Ovary (tissue), 9 donors: ENCODE data around the gene PHF14. TPM values are rescaled to one million over a fixed set of nuclear protein-coding genes. Genes with fewer than 3 reads are reported as not detected.

ENCODE experiments used
- DNase-seq, 5 donors: peaks; one replicate each; pipeline ENCODE4 v3.0.0-alpha.2; 2019 to 2020
- H3K27ac ChIP-seq, 2 donors: fragments of 200-600 bp; one replicate each; pipeline versions ENCODE4 v1.5.1 to v1.8.0; 2019 to 2022
- H3K27me3 ChIP-seq: fragments of 200-600 bp; one replicate; pipeline ENCODE4 v1.8.0; 2022
- H3K36me3 ChIP-seq: fragments of 200-600 bp; sonication (generic); one replicate; pipeline ENCODE4 v1.5.1; 2019
- H3K4me1 ChIP-seq: one replicate; pipeline ENCODE4 v1.8.1; 2013; ENCODE audit warnings: mild to moderate bottlenecking, moderate library complexity; ENCODE audit not compliant: insufficient read depth
- H3K4me3 ChIP-seq: fragments of 200-600 bp; sonication (generic); one replicate; pipeline ENCODE4 v1.5.1; 2017
- H3K9me3 ChIP-seq, 2 donors: fragments of 200-600 bp in 1 of 2; sonication (generic) in 1 of 2; one replicate each; pipeline versions ENCODE4 v1.5.1 to v1.8.1; 2013 to 2019; ENCODE audit warnings: mild to moderate bottlenecking in 1 of 2, moderate library complexity in 1 of 2
- EP300 ChIP-seq: sonication (generic); formaldehyde crosslinking; IDR thresholded peaks from one replicate; pipeline ENCODE4 v1.6.1; 2017; ENCODE audit warnings: antibody characterized with exemption
- POLR2A ChIP-seq: fragments of 450-650 bp; IDR thresholded peaks from one replicate; pipeline ENCODE4 v1.6.1; 2017; ENCODE audit warnings: antibody characterized with exemption, mild to moderate bottlenecking, moderate library complexity
- WGBS, 3 donors: extraction: QIAGEN DNeasy Blood & Tissue Kit in 1 of 3; methylation state at CpG; one replicate each; pipeline versions ENCODE4 v1.1.5 to v1.1.7; 2013 to 2017; 5-methylcytosine and 5-hydroxymethylcytosine counted together
- intact Hi-C, 4 donors: fragments of 100-400 bp; cut with DNase I; formaldehyde crosslinking; loops; one replicate each; pipeline versions ENCODE4 v1.11.0 to v1.15.1; 2022 to 2023
- polyA plus RNA-seq, 2 donors: library from polyadenylated mRNA; stranded (reverse); fragments of 200-250 nt in 1 of 2; fragments of 350-450 nt in 1 of 2; fragmentation: Illumina TruSeq in 1 of 2; extraction: RNeasy Lipid Tissue Mini Kit (QIAGEN cat#74804) in 1 of 2; gene quantifications; one replicate each; pipeline ENCODE4 v1.2.3, GENCODE V29; 2013 to 2014
- total RNA-seq, 7 donors: library from RNA; depleted of rRNA in 2 of 7; stranded (reverse); fragments of >200 nt in 2 of 7; fragmentation: NEBNext Ultra II Directional in 3 of 7; extraction: Animal tissue kit (Norgen Biotek cat#: 25700) in 3 of 7; gene quantifications; one replicate each; pipeline versions ENCODE4 v1.1.0 to v1.2.4, GENCODE V29; 2016 to 2023
- TF ChIP-seq, protein P1 (sequence below), 3 donors: fragments of 450-650 bp in 2 of 3; fragments of 200-600 bp in 1 of 3; IDR thresholded peaks; one replicate each; pipeline versions ENCODE4 v1.5.1 to v1.8.0; 2016 to 2022; ENCODE audit warnings: antibody characterized with exemption in 3 of 3, mild to moderate bottlenecking in 1 of 3
- donor health status: DM: no; HTN: no; CAD: no; lungs with moderate emphysema.
- donor health status: DM: no; HTN: no; CAD: no.
- donor health status: Bipolar disorder and iron deficiency.
- donor health status: DM: yes; HTN: yes; CAD: no.
- donor health status: DM: no; HTN: no; CAD: no.
- donor health status: DM: yes; HTN: yes; CAD: no.

PHF14 gene
- total and polyA plus RNA-seq, 9 donors = 20.2 to 41.8 (median 32.0) TPM

DNA sequence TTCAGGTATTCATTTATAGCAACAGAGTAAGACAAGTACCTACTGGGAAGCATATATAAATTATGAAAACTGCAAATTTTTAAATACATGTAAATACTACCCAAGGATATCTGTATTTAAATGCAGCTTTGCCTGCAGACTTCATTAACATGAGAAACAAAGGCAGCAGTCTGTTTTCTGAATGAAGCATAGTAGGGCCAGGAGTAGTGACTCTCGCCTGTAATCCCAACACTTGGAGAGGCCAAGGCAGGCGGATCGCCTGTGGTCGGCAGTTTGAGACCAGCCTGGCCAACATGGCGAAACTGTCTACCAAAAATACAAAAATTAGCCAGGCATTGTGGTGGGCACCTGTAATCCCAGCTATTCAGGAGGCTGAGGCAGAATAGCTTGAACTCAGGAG lies 42.5 kb upstream of the PHF14 start:
- Histone ChIP-seq H3K9me3 (no peaks in the 10 kb centered on the region), H3K27ac (no peak overlapping the region), H3K27me3 (no peaks in the 10 kb centered on the region), H3K36me3 (no peaks in the 10 kb centered on the region), H3K4me1 (peaks cover 7% of the 10 kb centered on the region), H3K4me3 (no peak overlapping the region)
- WGBS, 3 donors = 92 to 98% (median 97%) methylated on average over 5 of the region's 5 CpGs
- no peak for DNase-seq
- TF ChIP-seq EP300 = no peak
- TF ChIP-seq, protein P1, sequence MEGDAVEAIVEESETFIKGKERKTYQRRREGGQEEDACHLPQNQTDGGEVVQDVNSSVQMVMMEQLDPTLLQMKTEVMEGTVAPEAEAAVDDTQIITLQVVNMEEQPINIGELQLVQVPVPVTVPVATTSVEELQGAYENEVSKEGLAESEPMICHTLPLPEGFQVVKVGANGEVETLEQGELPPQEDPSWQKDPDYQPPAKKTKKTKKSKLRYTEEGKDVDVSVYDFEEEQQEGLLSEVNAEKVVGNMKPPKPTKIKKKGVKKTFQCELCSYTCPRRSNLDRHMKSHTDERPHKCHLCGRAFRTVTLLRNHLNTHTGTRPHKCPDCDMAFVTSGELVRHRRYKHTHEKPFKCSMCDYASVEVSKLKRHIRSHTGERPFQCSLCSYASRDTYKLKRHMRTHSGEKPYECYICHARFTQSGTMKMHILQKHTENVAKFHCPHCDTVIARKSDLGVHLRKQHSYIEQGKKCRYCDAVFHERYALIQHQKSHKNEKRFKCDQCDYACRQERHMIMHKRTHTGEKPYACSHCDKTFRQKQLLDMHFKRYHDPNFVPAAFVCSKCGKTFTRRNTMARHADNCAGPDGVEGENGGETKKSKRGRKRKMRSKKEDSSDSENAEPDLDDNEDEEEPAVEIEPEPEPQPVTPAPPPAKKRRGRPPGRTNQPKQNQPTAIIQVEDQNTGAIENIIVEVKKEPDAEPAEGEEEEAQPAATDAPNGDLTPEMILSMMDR (IDR thresholded peaks at IDR 0.05) = no peak
- TF ChIP-seq POLR2A = no peak
- intact Hi-C loops = no loop called here

DNA sequence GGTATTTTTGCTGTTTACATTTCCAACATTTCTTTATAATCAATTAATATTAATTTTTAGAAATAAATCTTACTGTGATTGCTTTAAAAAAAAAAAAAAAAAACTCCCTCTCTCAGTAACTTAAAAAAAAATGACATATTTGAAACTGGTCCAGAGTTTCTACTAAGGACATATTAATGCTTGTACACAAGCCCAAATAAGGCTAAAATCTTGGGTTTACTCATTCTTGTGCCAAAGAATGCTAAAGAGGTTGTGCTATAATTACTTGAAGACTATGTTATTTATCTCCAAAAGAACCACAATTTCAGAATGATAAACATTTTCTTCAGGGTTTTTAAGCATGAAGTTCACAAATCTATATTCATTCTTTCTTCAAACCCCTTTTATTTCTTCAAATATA lies 39.4 kb upstream of the PHF14 start:
- intact Hi-C loops = no loop called here
- no peak for DNase-seq
- Histone ChIP-seq H3K27ac (peak overlapping the region in 1 of 2 donors; percentile 43), H3K4me3 (no peak overlapping the region), H3K9me3 (no peaks in the 10 kb centered on the region), H3K27me3 (no peaks in the 10 kb centered on the region), H3K36me3 (no peaks in the 10 kb centered on the region), H3K4me1 (peaks cover 10% of the 10 kb centered on the region)
- TF ChIP-seq EP300 (no peak), POLR2A (no peak)
- TF ChIP-seq, protein P1 (IDR thresholded peaks at IDR 0.05) = no peak

DNA sequence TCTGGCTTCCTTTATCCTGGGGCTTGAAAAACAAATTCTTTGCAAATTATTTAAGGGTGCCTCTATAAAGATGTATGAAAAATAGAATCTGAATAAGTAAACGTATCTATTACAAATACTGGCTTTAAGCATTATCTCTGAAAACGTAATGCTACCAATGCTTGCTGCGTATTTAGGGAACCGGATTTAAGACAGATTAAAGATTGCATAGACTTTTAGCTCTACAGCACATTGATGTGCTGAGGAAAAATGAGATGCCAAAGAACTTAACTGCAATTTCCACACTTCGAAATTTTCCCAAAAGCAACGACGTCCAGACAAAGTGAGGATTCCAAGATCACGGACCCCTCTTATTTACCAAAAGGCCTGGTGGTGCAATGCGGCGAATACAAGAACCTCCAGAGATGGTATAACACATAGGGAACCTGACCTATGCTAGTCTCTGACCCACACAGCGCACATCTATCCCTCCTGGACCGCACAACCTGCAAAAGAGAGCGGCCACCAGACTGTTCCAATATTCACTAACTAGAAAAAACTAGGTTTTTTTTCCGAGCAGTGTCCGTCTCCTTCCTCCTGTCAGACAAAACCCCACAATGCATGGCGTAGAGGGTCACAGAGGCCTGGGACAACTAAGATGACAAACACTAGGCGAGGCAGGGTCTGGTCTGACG lies 34.3 kb upstream of the PHF14 start:
- H3K27ac ChIP-seq = peak overlapping the region; percentile 40 to 97
- WGBS, 3 donors = 1 to 2% (median 1%) methylated on average over 18 of the region's 18 CpGs
- H3K36me3 ChIP-seq = no peaks in the 10 kb centered on the region
- TF ChIP-seq, protein P1 (IDR thresholded peaks at IDR 0.05) = no peak
- TF ChIP-seq POLR2A (no peak), EP300 (no peak)
- intact Hi-C loops = no loop called here
- H3K4me3 ChIP-seq = peak overlapping the region; percentile 94
- peak in 2 of 5 donors; percentile 16 to 22 for DNase-seq
- H3K27me3 ChIP-seq = no peaks in the 10 kb centered on the region
- peaks cover 10% of the 10 kb centered on the region for H3K4me1 ChIP-seq
- H3K9me3 ChIP-seq = no peaks in the 10 kb centered on the region

DNA sequence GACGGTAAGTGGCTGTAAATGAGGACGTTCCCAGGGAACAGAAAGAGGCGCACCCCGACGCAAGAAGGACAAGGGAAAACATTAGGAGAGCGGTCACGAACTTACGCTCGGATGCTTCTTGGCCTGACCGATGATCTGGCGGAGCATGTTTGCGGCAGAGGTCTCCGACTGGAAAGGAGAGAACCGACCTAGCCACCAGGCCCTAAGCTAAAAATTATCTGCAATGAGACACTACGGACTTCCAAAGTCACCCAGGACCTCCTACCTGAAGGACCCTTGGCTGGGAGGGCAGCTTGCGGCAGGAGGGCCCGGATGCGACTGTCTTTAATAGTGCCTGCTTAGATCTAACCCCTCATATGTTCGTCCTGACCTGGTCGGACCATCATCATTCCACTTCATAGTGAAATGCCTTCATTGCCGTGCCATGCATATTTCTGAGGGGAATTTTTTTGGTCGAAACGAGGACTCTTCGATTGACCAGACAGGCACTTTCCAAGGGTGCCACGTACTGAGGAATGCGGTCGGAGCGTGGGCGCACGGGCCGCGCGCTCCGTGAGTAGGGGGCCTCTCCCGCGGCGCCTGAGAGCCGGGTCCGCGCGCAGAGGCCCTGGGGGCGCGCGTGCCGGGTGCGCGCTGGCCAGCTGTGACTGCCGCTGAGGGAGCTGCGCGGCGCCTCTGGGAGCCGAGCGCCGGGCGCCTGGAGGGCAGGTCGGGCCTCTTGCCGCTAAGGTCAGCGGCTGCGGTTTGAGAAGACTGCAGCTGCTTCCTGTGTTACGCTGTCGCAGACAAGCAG lies 33.6 kb upstream of the PHF14 start:
- peaks cover 10% of the 10 kb centered on the region for H3K4me1 ChIP-seq
- H3K27me3 ChIP-seq = no peaks in the 10 kb centered on the region
- no peaks in the 10 kb centered on the region for H3K9me3 ChIP-seq
- WGBS, 3 donors = 0 to 2% (median 0%) methylated on average over 40 to 61 of the region's 61 CpGs
- H3K27ac ChIP-seq = peak overlapping the region; percentile 40 to 97
- peak; percentile 76 for TF ChIP-seq POLR2A
- no peak for TF ChIP-seq EP300
- TF ChIP-seq, protein P1 (IDR thresholded peaks at IDR 0.05) = no peak
- peak overlapping the region; percentile 94 for H3K4me3 ChIP-seq
- DNase-seq = peak; percentile 90 to 94 (median 91)
- intact Hi-C loops = no loop called here
- no peaks in the 10 kb centered on the region for H3K36me3 ChIP-seq
